Uterus (tissue), 4 donors: ENCODE results near the gene GALNT2. TPM values are rescaled to one million over a fixed set of nuclear protein-coding genes. Genes with fewer than 3 reads are reported as not detected.

ENCODE experiments used
- DNase-seq, 2 donors: peaks; one replicate each; pipeline ENCODE4 v3.0.0-alpha.2; 2019 to 2020
- H3K27ac ChIP-seq, 2 donors: fragments of 200-600 bp; sonication (generic); 1 replicate in 1 of 2; 2 replicates in 1 of 2; pipeline ENCODE4 v1.5.1; 2016 to 2018
- H3K27me3 ChIP-seq, 2 donors: fragments of 200-600 bp; sonication (generic); one replicate each; pipeline ENCODE4 v1.5.1; 2018 to 2019; ENCODE audit warnings: control low read depth in 1 of 2
- H3K36me3 ChIP-seq, 2 donors: fragments of 200-600 bp; sonication (generic); one replicate each; pipeline ENCODE4 v1.5.1; 2019; ENCODE audit warnings: control low read depth in 1 of 2
- H3K4me1 ChIP-seq, 2 donors: fragments of 200-600 bp; sonication (generic); one replicate each; pipeline ENCODE4 v1.5.1; 2018 to 2019; ENCODE audit warnings: control low read depth in 1 of 2
- H3K4me3 ChIP-seq, 2 donors: fragments of 200-600 bp; sonication (generic); 1 replicate in 1 of 2; 2 replicates in 1 of 2; pipeline ENCODE4 v1.5.1; 2018 to 2019; ENCODE audit warnings: mild to moderate bottlenecking in 1 of 2
- H3K9me3 ChIP-seq, 2 donors: fragments of 200-600 bp; sonication (generic); one replicate each; pipeline ENCODE4 v1.5.1; 2019; ENCODE audit warnings: control low read depth in 1 of 2
- CTCF ChIP-seq, 4 experiments: fragments of 200-600 bp in 2 of 4; fragments of 450-650 bp in 2 of 4; sonication (generic) in 2 of 4; IDR thresholded peaks; one replicate each; pipeline ENCODE4 v1.5.1; 2016 to 2019; ENCODE audit warnings: antibody characterized with exemption in 4 of 4, mild to moderate bottlenecking in 2 of 4, moderate library complexity in 1 of 4
- POLR2A ChIP-seq, 2 donors: fragments of 450-650 bp; IDR thresholded peaks; one replicate each; pipeline ENCODE4 v1.6.1; 2016; ENCODE audit warnings: antibody characterized with exemption in 2 of 2, mild to moderate bottlenecking in 1 of 2, moderate library complexity in 1 of 2
- intact Hi-C: fragments of 100-400 bp; cut with DNase I; formaldehyde crosslinking; loops from one replicate; pipeline ENCODE4 v1.15.1; 2023; ENCODE audit warnings: low total_unique reads
- total RNA-seq, 4 donors: library from RNA; depleted of rRNA in 3 of 4; stranded (reverse); fragments of >200 nt in 3 of 4; gene quantifications; one replicate each; pipeline versions ENCODE4 v1.1.0 to v1.2.4, GENCODE V29; 2014 to 2023
- donor health status: DM: yes; HTN: yes; CAD: no.

The GALNT2 gene
- total RNA-seq, 4 donors from 2014 or later, result 13.6 to 51.6 (median 39.6) TPM

- Histone ChIP-seq H3K4me3 (no peak overlapping the region), H3K4me1 (no peaks in the 10 kb centered on the region), H3K9me3 (no peaks in the 10 kb centered on the region), H3K27ac (no peak overlapping the region), H3K27me3 (no peaks in the 10 kb centered on the region), H3K36me3 (no peaks in the 10 kb centered on the region)
- DNase-seq, result peak in 1 of 2 donors; percentile 0
- TF ChIP-seq CTCF (IDR thresholded peaks at IDR 0.05), result no peak
- TF ChIP-seq POLR2A (IDR thresholded peaks at IDR 0.05), result no peak
- intact Hi-C loops, result no loop called here
Observed at GRCh38 chr1:230166366-230167132, 99.5 kb downstream of the GALNT2 start.

- H3K4me1 ChIP-seq, result no peaks in the 10 kb centered on the region
Observed at GRCh38 chr1:230167419-230167852, 100.4 kb downstream of the GALNT2 start.

GRCh38 chr1:230169454-230170152 lies 102.6 kb downstream of the GALNT2 start:
- DNase-seq, result peak in 1 of 2 donors; percentile 3
- TF ChIP-seq POLR2A (IDR thresholded peaks at IDR 0.05), result no peak
- no peak for TF ChIP-seq CTCF (IDR thresholded peaks at IDR 0.05)
- H3K27ac ChIP-seq, result peak overlapping the region in 1 of 2 donors; percentile 22
- H3K36me3 ChIP-seq, result no peaks in the 10 kb centered on the region
- H3K9me3 ChIP-seq, result no peaks in the 10 kb centered on the region
- no peaks in the 10 kb centered on the region for H3K4me1 ChIP-seq
- no peaks in the 10 kb centered on the region for H3K27me3 ChIP-seq
- no peak overlapping the region for H3K4me3 ChIP-seq
- intact Hi-C loops, result no loop called here

More at GRCh38 chr1:230167419-230167852, 100.4 kb downstream of the GALNT2 start:
- Histone ChIP-seq H3K36me3 (no peaks in the 10 kb centered on the region), H3K27me3 (no peaks in the 10 kb centered on the region), H3K27ac (no peak overlapping the region), H3K4me3 (no peak overlapping the region), H3K9me3 (no peaks in the 10 kb centered on the region)
- DNase-seq, result peak in 1 of 2 donors; percentile 15
- peak in 3 of 4 experiments; percentile 41 to 55 (median 46) for TF ChIP-seq CTCF (IDR thresholded peaks at IDR 0.05)
- no peak for TF ChIP-seq POLR2A (IDR thresholded peaks at IDR 0.05)
- intact Hi-C loops, result no loop called here

- Histone ChIP-seq H3K9me3 (no peaks in the 10 kb centered on the region), H3K4me1 (no peaks in the 10 kb centered on the region), H3K27me3 (no peaks in the 10 kb centered on the region), H3K27ac (peak overlapping the region in 1 of 2 donors; percentile 22), H3K4me3 (no peak overlapping the region), H3K36me3 (no peaks in the 10 kb centered on the region)
- DNase-seq, result no peak
- intact Hi-C loops, result no loop called here
- TF ChIP-seq POLR2A (IDR thresholded peaks at IDR 0.05) (no peak), CTCF (IDR thresholded peaks at IDR 0.05) (no peak)
Observed at GRCh38 chr1:230170153-230170547, 103.1 kb downstream of the GALNT2 start.

GRCh38 chr1:230170622-230171021 lies 103.6 kb downstream of the GALNT2 start:
- Histone ChIP-seq H3K4me1 (no peaks in the 10 kb centered on the region), H3K36me3 (no peaks in the 10 kb centered on the region)
- DNase-seq, result peak in 1 of 2 donors; percentile 3

More at GRCh38 chr1:230170622-230171021, 103.6 kb downstream of the GALNT2 start:
- intact Hi-C loops, result no loop called here
- Histone ChIP-seq H3K27ac (no peak overlapping the region), H3K4me3 (no peak overlapping the region), H3K27me3 (no peaks in the 10 kb centered on the region), H3K9me3 (no peaks in the 10 kb centered on the region)
- no peak for TF ChIP-seq CTCF (IDR thresholded peaks at IDR 0.05)
